HAP-1 (cell line): ENCODE data around the gene BRICD5.

Source experiments
- DNase-seq, 2 experiments: peaks; one replicate each; pipeline ENCODE4 v3.0.0-alpha.2; 2016 to 2020; ENCODE audit warnings: low spot score in 2 of 2
- H3K27me3 ChIP-seq: fragments of 250-450 bp; sonication (Bioruptor Pico); 2 replicates; pipeline ENCODE4 v1.5.1; 2020; ENCODE audit warnings: low read depth, mild to moderate bottlenecking, moderate library complexity
- H3K36me3 ChIP-seq: fragments of 250-450 bp; sonication (Bioruptor Pico); replicated peaks from 2 replicates; pipeline ENCODE4 v1.5.1; 2020; ENCODE audit warnings: mild to moderate bottlenecking
- H3K4me1 ChIP-seq: fragments of 250-450 bp; sonication (Bioruptor Pico); 2 replicates; pipeline ENCODE4 v1.5.1; 2020; ENCODE audit warnings: mild to moderate bottlenecking
- H3K4me3 ChIP-seq: fragments of 250-450 bp; sonication (Bioruptor Pico); 2 replicates; pipeline ENCODE4 v1.5.1; 2020; ENCODE audit warnings: mild to moderate bottlenecking, moderate library complexity
- H3K9me3 ChIP-seq: fragments of 250-450 bp; sonication (Bioruptor Pico); 2 replicates; pipeline ENCODE4 v1.5.1; 2020; ENCODE audit warnings: mild to moderate bottlenecking, moderate library complexity
- in situ Hi-C: fragments of 300-500 bp; cut with MboI; formaldehyde crosslinking; loops from 3 replicates; pipeline ENCODE4 v1.14.3; 2020; ENCODE audit warnings: low sequenced_read_pairs, inconsistent platforms, mixed read lengths

Gene BRICD5

DNA sequence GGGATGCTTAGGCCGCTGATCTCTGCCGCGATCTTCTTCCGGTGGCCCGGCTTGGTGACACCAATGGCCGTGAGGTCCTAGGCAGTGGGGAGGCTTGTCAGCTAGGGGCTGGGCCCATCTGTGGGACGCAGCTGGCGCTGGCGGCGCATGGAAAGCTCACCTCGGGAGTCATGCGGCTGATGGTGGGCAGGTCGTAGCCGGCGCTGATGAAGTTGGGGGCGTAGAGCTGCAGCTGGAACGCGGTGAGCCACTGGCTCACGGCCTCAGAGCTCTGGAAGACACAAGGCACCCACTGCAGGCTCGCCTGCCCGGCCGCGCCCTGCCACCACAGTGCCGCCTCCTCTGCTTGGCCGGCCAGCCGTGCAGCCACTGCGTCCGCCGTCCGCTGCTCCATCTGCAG lies 27.0 kb downstream of the BRICD5 start:
- H3K4me1 ChIP-seq: no peaks in the 10 kb centered on the region
- in situ Hi-C loops: no loop called here

GRCh38 chr16:2181952-2182351 lies 28.7 kb downstream of the BRICD5 start:
- Histone ChIP-seq H3K4me3 (no peak overlapping the region), H3K27me3 (no peaks in the 10 kb centered on the region), H3K36me3 (peaks cover 16% of the 10 kb centered on the region), H3K4me1 (no peaks in the 10 kb centered on the region), H3K9me3 (no peaks in the 10 kb centered on the region)
- in situ Hi-C loops: no loop called here
- DNase-seq: no peak

More for the DNA sequence above, 27.0 kb downstream of the BRICD5 start:
- DNase-seq: no peak
- Histone ChIP-seq H3K9me3 (no peaks in the 10 kb centered on the region), H3K27me3 (no peaks in the 10 kb centered on the region), H3K4me3 (no peak overlapping the region), H3K36me3 (peaks cover 8% of the 10 kb centered on the region; the same call in 1 of the 2 replicates)

DNA sequence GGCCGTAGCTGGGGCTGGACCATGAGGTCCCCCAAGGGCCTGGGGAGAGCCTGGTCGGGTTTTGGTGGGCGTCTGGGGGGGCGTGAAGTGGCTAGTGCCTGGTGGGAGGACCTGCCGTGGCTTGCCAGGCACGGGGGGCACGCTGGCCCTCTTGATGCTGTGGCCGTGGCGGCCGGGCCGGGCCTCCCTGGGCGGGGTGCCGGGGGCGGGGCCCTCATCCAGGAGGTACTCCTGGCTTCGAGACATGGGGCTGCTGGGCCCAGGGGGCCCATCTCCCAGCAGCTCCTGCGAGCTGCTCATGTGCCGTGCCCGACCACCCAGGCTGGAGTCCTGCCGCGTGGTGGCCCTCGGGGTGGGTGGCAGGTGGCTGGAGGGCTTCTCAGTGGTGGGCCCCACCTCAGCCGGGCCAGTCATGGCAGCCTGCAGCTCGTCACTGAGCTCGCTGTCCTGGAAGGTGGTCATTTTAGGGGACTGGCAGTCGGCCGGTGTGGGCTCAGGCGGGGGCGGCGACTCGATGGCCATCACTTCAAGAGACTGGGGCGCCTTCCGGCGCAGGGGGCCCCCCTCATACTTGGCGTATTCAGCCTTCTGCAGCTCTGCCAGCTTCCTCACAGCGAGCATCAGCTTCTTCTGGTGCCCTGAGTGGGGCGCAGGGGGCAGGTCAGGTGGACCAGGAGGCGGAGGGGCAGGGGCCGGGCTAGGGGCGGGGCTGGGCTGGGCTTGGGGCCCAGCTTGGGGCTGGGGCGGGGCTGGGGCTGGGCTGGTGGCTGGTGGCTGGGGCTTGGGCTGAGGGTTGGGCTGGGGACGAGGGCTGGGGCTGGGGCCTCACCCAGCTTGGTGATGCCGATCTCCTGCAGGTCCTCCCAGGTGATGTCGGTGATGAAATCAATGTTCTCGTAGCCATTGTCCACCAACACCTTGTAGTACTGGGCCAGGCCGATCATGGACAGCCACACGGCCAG lies 29.4 kb downstream of the BRICD5 start:
- in situ Hi-C loops: no loop called here
- no peak overlapping the region for H3K4me3 ChIP-seq
- H3K27me3 ChIP-seq: no peaks in the 10 kb centered on the region
- peak in 1 of 2 experiments; percentile 49 for DNase-seq
- H3K36me3 ChIP-seq: peaks cover 17% of the 10 kb centered on the region
- H3K4me1 ChIP-seq: no peaks in the 10 kb centered on the region
- no peaks in the 10 kb centered on the region for H3K9me3 ChIP-seq

DNA sequence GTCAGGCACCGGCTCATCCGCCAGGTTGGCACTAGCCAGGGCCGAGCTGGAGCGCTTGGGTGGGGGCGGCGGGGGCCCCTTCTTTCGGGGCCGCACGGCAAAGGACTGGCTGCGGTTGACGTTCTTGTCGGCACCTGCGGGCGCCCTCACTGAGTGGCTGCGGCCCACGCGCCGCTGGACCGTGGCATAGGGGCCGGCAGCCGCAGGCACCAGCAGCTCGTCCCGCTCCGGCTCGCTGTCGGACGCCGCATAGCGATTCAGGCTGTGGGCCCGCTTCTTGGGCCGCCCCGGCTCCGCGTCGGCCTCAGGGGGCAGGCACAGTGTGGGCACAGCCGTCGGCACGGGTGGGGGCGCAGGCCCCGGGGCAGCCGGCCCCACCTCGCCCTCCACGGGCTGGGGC lies 30.2 kb downstream of the BRICD5 start:
- H3K9me3 ChIP-seq: no peaks in the 10 kb centered on the region
- no peaks in the 10 kb centered on the region for H3K4me1 ChIP-seq
- peaks cover 25% of the 10 kb centered on the region for H3K36me3 ChIP-seq
- in situ Hi-C loops: no loop called here
- no peak for DNase-seq
- no peaks in the 10 kb centered on the region for H3K27me3 ChIP-seq
- H3K4me3 ChIP-seq: no peak overlapping the region

- no peak overlapping the region for H3K4me3 ChIP-seq
- no peak for DNase-seq
- no peaks in the 10 kb centered on the region for H3K4me1 ChIP-seq
- peaks cover 34% of the 10 kb centered on the region for H3K36me3 ChIP-seq
- no peaks in the 10 kb centered on the region for H3K9me3 ChIP-seq
- H3K27me3 ChIP-seq: no peaks in the 10 kb centered on the region
- in situ Hi-C loops: no loop called here
These were observed 31.1 kb downstream of the BRICD5 start for GRCh38 chr16:2179576-2179975.

DNA sequence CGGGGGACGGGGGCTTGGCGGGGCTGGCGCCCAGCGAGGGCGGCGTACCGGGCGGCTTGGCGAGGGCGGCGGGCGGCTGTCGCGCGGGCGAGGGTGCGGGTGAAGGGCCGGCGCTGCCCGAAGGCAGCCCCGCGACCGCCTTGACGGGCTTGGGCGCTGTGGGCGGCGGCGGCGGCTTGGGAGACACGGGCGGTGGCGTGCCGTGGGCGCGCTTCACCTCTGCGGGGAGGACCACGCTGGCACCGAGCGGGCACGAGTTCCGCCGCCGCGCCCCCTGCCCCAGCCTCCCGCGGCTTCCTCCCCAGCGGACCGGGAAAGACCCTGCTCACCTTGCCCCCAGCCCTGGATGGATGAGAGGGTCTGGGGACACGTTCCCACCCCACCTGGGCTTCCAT lies 31.6 kb downstream of the BRICD5 start:
- H3K27me3 ChIP-seq: no peaks in the 10 kb centered on the region
- no peak for DNase-seq
- H3K4me1 ChIP-seq: no peaks in the 10 kb centered on the region
- peaks cover 39% of the 10 kb centered on the region for H3K36me3 ChIP-seq
- no peaks in the 10 kb centered on the region for H3K9me3 ChIP-seq
- in situ Hi-C loops: no loop called here
- H3K4me3 ChIP-seq: no peak overlapping the region

GRCh38 chr16:2178321-2179106 lies 32.1 kb downstream of the BRICD5 start:
- H3K4me1 ChIP-seq: no peaks in the 10 kb centered on the region
- DNase-seq: no peak
- in situ Hi-C loops: no loop called here
- no peak overlapping the region for H3K4me3 ChIP-seq
- peaks cover 41% of the 10 kb centered on the region for H3K36me3 ChIP-seq
- no peaks in the 10 kb centered on the region for H3K27me3 ChIP-seq
- no peaks in the 10 kb centered on the region for H3K9me3 ChIP-seq

- Histone ChIP-seq H3K4me1 (no peaks in the 10 kb centered on the region), H3K4me3 (no peak overlapping the region), H3K9me3 (no peaks in the 10 kb centered on the region), H3K36me3 (peaks cover 43% of the 10 kb centered on the region), H3K27me3 (no peaks in the 10 kb centered on the region)
- no peak for DNase-seq
- in situ Hi-C loops: no loop called here
These were observed 33.1 kb downstream of the BRICD5 start for GRCh38 chr16:2177561-2177960.

- no peaks in the 10 kb centered on the region for H3K9me3 ChIP-seq
- no peak overlapping the region for H3K4me3 ChIP-seq
- H3K27me3 ChIP-seq: no peaks in the 10 kb centered on the region
- H3K4me1 ChIP-seq: no peaks in the 10 kb centered on the region
- in situ Hi-C loops: no loop called here
- peaks cover 40% of the 10 kb centered on the region for H3K36me3 ChIP-seq
- DNase-seq: no peak
These were observed 33.6 kb downstream of the BRICD5 start for GRCh38 chr16:2177101-2177500.

GRCh38 chr16:2176047-2176446 lies 34.6 kb downstream of the BRICD5 start:
- in situ Hi-C loops: no loop called here
- no peaks in the 10 kb centered on the region for H3K27me3 ChIP-seq
- no peak for DNase-seq
- peaks cover 43% of the 10 kb centered on the region for H3K36me3 ChIP-seq
- H3K4me3 ChIP-seq: no peak overlapping the region
- no peaks in the 10 kb centered on the region for H3K4me1 ChIP-seq
- no peaks in the 10 kb centered on the region for H3K9me3 ChIP-seq

GRCh38 chr16:2175454-2175853 lies 35.2 kb downstream of the BRICD5 start:
- Histone ChIP-seq H3K27me3 (no peaks in the 10 kb centered on the region), H3K4me3 (no peak overlapping the region), H3K4me1 (no peaks in the 10 kb centered on the region), H3K9me3 (no peaks in the 10 kb centered on the region), H3K36me3 (peaks cover 43% of the 10 kb centered on the region)
- in situ Hi-C loops: no loop called here
- DNase-seq: no peak

GRCh38 chr16:2174396-2175131 lies 36.1 kb downstream of the BRICD5 start:
- no peak for DNase-seq
- no peaks in the 10 kb centered on the region for H3K9me3 ChIP-seq
- peaks cover 43% of the 10 kb centered on the region for H3K36me3 ChIP-seq
- in situ Hi-C loops: no loop called here
- H3K4me3 ChIP-seq: no peak overlapping the region
- H3K4me1 ChIP-seq: no peaks in the 10 kb centered on the region
- H3K27me3 ChIP-seq: no peaks in the 10 kb centered on the region

- Histone ChIP-seq H3K27me3 (no peaks in the 10 kb centered on the region), H3K4me1 (no peaks in the 10 kb centered on the region), H3K9me3 (no peaks in the 10 kb centered on the region), H3K36me3 (peaks cover 43% of the 10 kb centered on the region), H3K4me3 (no peak overlapping the region)
- in situ Hi-C loops: no loop called here
- no peak for DNase-seq
These were observed 36.7 kb downstream of the BRICD5 start for GRCh38 chr16:2173916-2174315.
